OCI-LY1 (cell line): ENCODE measurements around the gene EFNA2.
A peak's percentile ranks its signal among the peaks of the same experiment; 100 is the strongest.

ENCODE experiments used
- H2AFZ ChIP-seq: fragments of 200-600 bp; sonication (generic), shearing (Covaris generic); 2 replicates; pipeline ENCODE4 v1.6.0; 2014; ENCODE audit warnings: antibody characterized with exemption, mild to moderate bottlenecking, low read length
- H3F3A ChIP-seq: fragments of 200-600 bp; sonication (generic), shearing (Covaris generic); 2 replicates; pipeline ENCODE4 v1.6.0; 2014; ENCODE audit warnings: mild to moderate bottlenecking, antibody characterized with exemption, low read length, moderate library complexity; ENCODE audit not compliant: insufficient read depth
- H3K27ac ChIP-seq: fragments of 200-600 bp; sonication (generic); 2 replicates; pipeline ENCODE4 v1.5.1; 2014; ENCODE audit warnings: low read length, mixed run types, mild to moderate bottlenecking, low read depth; ENCODE audit not compliant: poor library complexity, severe bottlenecking
- H3K27me3 ChIP-seq: fragments of 200-600 bp; sonication (generic); 2 replicates; pipeline ENCODE4 v1.6.0; 2014; ENCODE audit warnings: antibody characterized with exemption, mild to moderate bottlenecking, low read length, moderate library complexity; ENCODE audit not compliant: insufficient read depth
- H3K36me3 ChIP-seq: fragments of 200-600 bp; sonication (generic); 2 replicates; pipeline ENCODE4 v1.6.1; 2014; ENCODE audit warnings: mild to moderate bottlenecking, antibody characterized with exemption, low read length, moderate library complexity, mixed read lengths; ENCODE audit not compliant: insufficient read depth
- H3K4me1 ChIP-seq: fragments of 200-600 bp; sonication (generic); 2 replicates; pipeline ENCODE4 v1.5.1; 2014; ENCODE audit warnings: mild to moderate bottlenecking, low read length, moderate library complexity; ENCODE audit not compliant: insufficient read depth, severe bottlenecking
- H3K4me2 ChIP-seq: fragments of 200-600 bp; sonication (generic), shearing (Covaris generic); 2 replicates; pipeline ENCODE4 v1.6.1; 2014; ENCODE audit warnings: low read length
- H3K4me3 ChIP-seq: fragments of 200-600 bp; sonication (generic); 2 replicates; pipeline ENCODE4 v1.5.1; 2014; ENCODE audit warnings: low read length, low read depth, mild to moderate bottlenecking, mixed read lengths; ENCODE audit not compliant: poor library complexity, severe bottlenecking
- H3K79me2 ChIP-seq: fragments of 200-600 bp; shearing (Covaris generic); 2 replicates; pipeline ENCODE4 v1.6.1; 2016; ENCODE audit warnings: mixed run types, low read length, mixed read lengths; ENCODE audit not compliant: insufficient read depth
- H3K9ac ChIP-seq: fragments of 200-600 bp; sonication (generic), shearing (Covaris generic); 2 replicates; pipeline ENCODE4 v1.6.1; 2014; ENCODE audit warnings: mild to moderate bottlenecking, low read length, mixed read lengths
- H3K9me2 ChIP-seq: fragments of 200-600 bp; sonication (generic), shearing (Covaris generic); 2 replicates; pipeline ENCODE4 v1.6.1; 2014; ENCODE audit warnings: low read depth, mild to moderate bottlenecking, low read length, mixed read lengths
- H3K9me3 ChIP-seq: fragments of 200-600 bp; shearing (Covaris generic); 2 replicates; pipeline ENCODE4 v1.6.1; 2014; ENCODE audit warnings: low read length, mixed read lengths
- H4K20me1 ChIP-seq: fragments of 200-600 bp; sonication (generic), shearing (Covaris generic); 2 replicates; pipeline ENCODE4 v1.6.0; 2016; ENCODE audit warnings: mild to moderate bottlenecking, low read length; ENCODE audit not compliant: insufficient read depth
- EZH2 ChIP-seq: fragments of 200-600 bp; sonication (generic), shearing (Covaris generic); IDR thresholded peaks from 2 replicates; pipeline ENCODE4 v1.8.0; 2017; ENCODE audit warnings: borderline replicate concordance, mixed run types, mild to moderate bottlenecking, antibody characterized with exemption, low read length, moderate library complexity, mixed read lengths
- TF ChIP-seq, protein P1 (sequence below): fragments of 200-600 bp; sonication (generic), shearing (Covaris generic); IDR thresholded peaks from 2 replicates; pipeline ENCODE4 v1.5.1; 2017; ENCODE audit warnings: mild to moderate bottlenecking, antibody characterized with exemption, low read length, moderate library complexity, mixed read lengths

EFNA2 gene

DNA sequence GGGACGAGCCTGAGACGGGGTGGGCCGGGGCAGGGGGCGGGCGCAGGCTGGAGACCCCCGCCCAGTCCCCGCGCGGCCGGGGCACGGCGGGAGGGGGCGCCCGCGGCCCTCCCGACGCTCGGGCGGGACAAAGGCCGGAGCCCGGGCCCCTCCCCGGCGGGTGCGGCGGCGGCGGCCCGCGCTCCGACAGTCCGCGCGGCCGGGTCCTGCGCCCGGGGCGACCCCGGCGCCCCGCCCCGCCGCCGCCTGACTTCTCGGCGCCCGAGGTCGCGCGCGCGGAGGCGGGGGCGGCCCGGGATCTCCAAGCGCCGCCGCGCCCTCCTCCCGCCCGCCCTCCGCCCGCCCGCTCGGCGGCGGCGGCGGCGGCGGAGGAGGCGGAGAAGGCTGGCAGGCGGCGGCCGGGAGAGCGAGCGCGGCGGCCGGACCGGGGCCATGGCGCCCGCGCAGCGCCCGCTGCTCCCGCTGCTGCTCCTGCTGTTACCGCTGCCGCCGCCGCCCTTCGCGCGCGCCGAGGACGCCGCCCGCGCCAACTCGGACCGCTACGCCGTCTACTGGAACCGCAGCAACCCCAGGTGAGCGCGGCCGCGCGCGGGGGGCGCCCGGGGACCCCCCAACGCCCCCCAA is at the start of gene EFNA2:
EFNA2 (plus strand) TSS at position 137 of the 624 bp plus-strand sequence; CDS start at position 433, 296 bp downstream.
- Histone ChIP-seq H3K4me3 (no peak within 1 kb of the TSS), H3K27me3 (0 out of 2 replicates have a peak, but pooled peaks cover 17% of the 10 kb centered on the region), H3K9ac (no peak within 1 kb of the TSS), H4K20me1 (no peaks in the 10 kb centered on the region), H3K4me2 (no peak within 1 kb of the TSS), H2AFZ (no peak within 1 kb of the TSS), H3F3A (no peaks in the 10 kb centered on the region), H3K79me2 (no peaks in the 10 kb centered on the region), H3K9me2 (no peaks in the 10 kb centered on the region), H3K36me3 (peaks cover 2% of the 10 kb centered on the region; the same call in 1 of the 2 replicates), H3K9me3 (no peaks in the 10 kb centered on the region), H3K4me1 (no peaks in the 10 kb centered on the region), H3K27ac (no peak within 1 kb of the TSS)
- no peak for TF ChIP-seq EZH2
- TF ChIP-seq, protein P1, sequence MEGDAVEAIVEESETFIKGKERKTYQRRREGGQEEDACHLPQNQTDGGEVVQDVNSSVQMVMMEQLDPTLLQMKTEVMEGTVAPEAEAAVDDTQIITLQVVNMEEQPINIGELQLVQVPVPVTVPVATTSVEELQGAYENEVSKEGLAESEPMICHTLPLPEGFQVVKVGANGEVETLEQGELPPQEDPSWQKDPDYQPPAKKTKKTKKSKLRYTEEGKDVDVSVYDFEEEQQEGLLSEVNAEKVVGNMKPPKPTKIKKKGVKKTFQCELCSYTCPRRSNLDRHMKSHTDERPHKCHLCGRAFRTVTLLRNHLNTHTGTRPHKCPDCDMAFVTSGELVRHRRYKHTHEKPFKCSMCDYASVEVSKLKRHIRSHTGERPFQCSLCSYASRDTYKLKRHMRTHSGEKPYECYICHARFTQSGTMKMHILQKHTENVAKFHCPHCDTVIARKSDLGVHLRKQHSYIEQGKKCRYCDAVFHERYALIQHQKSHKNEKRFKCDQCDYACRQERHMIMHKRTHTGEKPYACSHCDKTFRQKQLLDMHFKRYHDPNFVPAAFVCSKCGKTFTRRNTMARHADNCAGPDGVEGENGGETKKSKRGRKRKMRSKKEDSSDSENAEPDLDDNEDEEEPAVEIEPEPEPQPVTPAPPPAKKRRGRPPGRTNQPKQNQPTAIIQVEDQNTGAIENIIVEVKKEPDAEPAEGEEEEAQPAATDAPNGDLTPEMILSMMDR = no peak

DNA sequence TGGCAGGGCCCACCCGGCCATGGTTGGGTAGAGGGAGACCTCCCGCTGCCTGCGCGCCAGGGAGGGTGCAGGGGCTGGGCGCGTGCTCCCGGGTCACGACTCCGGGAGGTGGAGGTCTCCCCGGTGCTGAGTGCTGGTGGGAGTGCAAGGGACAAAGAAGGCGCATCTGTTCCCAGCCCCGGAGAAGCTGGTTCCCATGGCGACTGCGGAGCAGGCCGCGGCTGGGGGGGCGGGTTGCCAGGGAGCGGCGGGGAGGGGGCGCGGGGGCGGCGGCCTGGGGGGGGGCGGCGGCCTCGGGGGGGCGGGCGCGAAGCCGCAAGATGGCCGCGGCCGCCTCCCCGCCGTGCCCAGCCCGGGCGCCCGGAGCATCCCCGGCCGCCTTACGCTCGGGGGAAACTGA is 49.1 kb upstream of the EFNA2 start:
- Histone ChIP-seq H4K20me1 (no peaks in the 10 kb centered on the region), H3K9ac (no peak overlapping the region), H3K27ac (no peak overlapping the region), H3K4me2 (no peak overlapping the region), H3K4me3 (no peak overlapping the region), H3K9me3 (no peaks in the 10 kb centered on the region), H3K36me3 (no peaks in the 10 kb centered on the region), H3K79me2 (no peaks in the 10 kb centered on the region), H3F3A (peaks cover 5% of the 10 kb centered on the region; the same call in 1 of the 2 replicates), H2AFZ (no peak overlapping the region), H3K9me2 (no peaks in the 10 kb centered on the region), H3K4me1 (peaks cover 18% of the 10 kb centered on the region), H3K27me3 (peaks cover 6% of the 10 kb centered on the region; the same call in 1 of the 2 replicates)
- TF ChIP-seq, protein P1 = no peak
- no peak for TF ChIP-seq EZH2

DNA sequence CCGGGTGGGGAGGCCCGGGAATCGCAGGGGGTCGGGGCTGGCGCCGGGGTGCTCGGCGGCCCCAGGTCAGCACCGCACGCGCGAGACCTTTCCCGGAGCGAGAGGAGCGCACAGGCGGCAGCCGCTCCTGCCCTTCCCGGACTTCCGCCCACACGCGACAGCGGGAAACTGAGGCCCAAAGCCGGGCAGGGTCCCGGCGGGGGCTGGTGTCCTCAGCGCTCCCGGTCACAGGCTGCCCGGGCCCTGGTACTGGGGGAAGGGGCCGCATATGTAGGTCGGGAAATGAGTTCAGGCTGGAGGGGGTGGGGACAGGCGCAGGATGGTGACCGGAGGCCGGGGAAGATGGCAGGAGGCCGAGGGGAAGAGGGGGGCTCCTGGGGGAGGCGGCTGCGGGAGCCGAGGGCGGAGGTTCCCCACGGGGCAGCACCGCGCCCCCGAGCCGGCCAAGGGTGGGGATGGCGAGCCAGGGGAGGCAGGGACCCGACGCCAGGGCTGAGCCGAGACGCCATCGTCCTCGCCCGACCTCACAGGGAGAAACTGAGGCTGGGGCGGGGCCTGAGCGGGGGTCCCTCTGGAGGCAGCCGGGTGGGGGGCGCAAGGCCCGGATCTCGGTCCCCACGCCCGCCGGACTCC is 48.5 kb upstream of the EFNA2 start:
- Histone ChIP-seq H3K79me2 (no peaks in the 10 kb centered on the region), H3K4me1 (peaks cover 19% of the 10 kb centered on the region), H4K20me1 (no peaks in the 10 kb centered on the region), H3K27ac (no peak overlapping the region), H3K36me3 (no peaks in the 10 kb centered on the region), H3F3A (peaks cover 5% of the 10 kb centered on the region; the same call in 1 of the 2 replicates), H3K27me3 (peaks cover 6% of the 10 kb centered on the region; the same call in 1 of the 2 replicates), H3K4me3 (peak overlapping the region; percentile 47), H3K4me2 (peak overlapping the region; percentile 19), H3K9me2 (no peaks in the 10 kb centered on the region), H3K9ac (no peak overlapping the region), H3K9me3 (no peaks in the 10 kb centered on the region), H2AFZ (no peak overlapping the region)
- no peak for TF ChIP-seq EZH2
- TF ChIP-seq, protein P1 = no peak
